Activated CD4-positive, alpha-beta memory T cell treated with anti-CD3 and anti-CD28 coated beads, Interleukin-2, amount 10 ng/mL, durations not matched to agents 7 days and 5 days (primary cell): Measurements from ENCODE around the gene DOHH. TPM values are rescaled to one million over a fixed set of nuclear protein-coding genes. Genes with fewer than 3 reads are reported as not detected.
"Not testable (repeated sequence)": the region's sequence is repeated elsewhere in the genome, so short reads cannot be mapped to it uniquely, and the experiment has no call there.

Experiments used
- CTCF ChIA-PET: fragments of 350-600 bp; sonication (Branson Sonifier 250); formaldehyde crosslinking; loops from one replicate; lab custom pipeline; 2021; ENCODE audit warnings: antibody characterized with exemption, inconsistent platforms; lab: Charles Lee
- POLR2A ChIA-PET: fragments of 350-600 bp; sonication (Branson Sonifier 250); formaldehyde crosslinking; loops from one replicate; lab custom pipeline; 2021; ENCODE audit warnings: antibody characterized with exemption; lab: Charles Lee
- DNase-seq: peaks from one replicate; pipeline ENCODE4 v3.0.0-alpha.2; 2020
- H3K27ac Mint-ChIP-seq: one replicate; pipeline ENCODE4 v1.8.0; 2021; ENCODE audit warnings: mild to moderate bottlenecking, mixed read lengths
- H3K27me3 Mint-ChIP-seq: one replicate; pipeline ENCODE4 v1.8.0; 2021; ENCODE audit warnings: mixed read lengths
- H3K36me3 Mint-ChIP-seq: one replicate; pipeline ENCODE4 v1.8.0; 2021; ENCODE audit warnings: low read depth, mixed read lengths
- H3K4me1 Mint-ChIP-seq: one replicate; pipeline ENCODE4 v1.8.0; 2021; ENCODE audit warnings: mixed read lengths
- H3K4me3 Mint-ChIP-seq: one replicate; pipeline ENCODE4 v1.8.0; 2021; ENCODE audit warnings: mild to moderate bottlenecking, mixed read lengths
- H3K9me3 Mint-ChIP-seq: one replicate; pipeline ENCODE4 v1.8.0; 2021; ENCODE audit warnings: mixed read lengths
- total RNA-seq, 2 experiments: library from RNA; stranded (reverse); gene quantifications; one replicate each; pipeline ENCODE4 v1.2.3, GENCODE V29; 2021

The DOHH gene
- total RNA-seq, 2 experiments from 2014 or later: 11.1 to 11.8 TPM

- CTCF ChIA-PET: no interaction called here
- Mint-ChIP-seq H3K9me3 (no peaks in the 10 kb centered on the region), H3K36me3 (peaks cover 31% of the 10 kb centered on the region), H3K27me3 (no peaks in the 10 kb centered on the region), H3K4me3 (no peak overlapping the region), H3K27ac (no peak overlapping the region), H3K4me1 (no peaks in the 10 kb centered on the region)
- DNase-seq: no peak
- POLR2A ChIA-PET: interaction anchor here (0.6 kb wide), 1 partner anchor 37 kb away, joined by 3 read pairs; no protein-coding TSS in a partner anchor
Measured at GRCh38 chr19:3532154-3532786, 31.8 kb upstream of the DOHH start.

- peaks cover 35% of the 10 kb centered on the region for H3K36me3 Mint-ChIP-seq
- no peaks in the 10 kb centered on the region for H3K27me3 Mint-ChIP-seq
- no peaks in the 10 kb centered on the region for H3K4me1 Mint-ChIP-seq
- H3K27ac Mint-ChIP-seq: no peak overlapping the region
- POLR2A ChIA-PET: no interaction called here
- CTCF ChIA-PET: no interaction called here
- H3K4me3 Mint-ChIP-seq: no peak overlapping the region
- H3K9me3 Mint-ChIP-seq: no peaks in the 10 kb centered on the region
- no peak for DNase-seq
Measured at GRCh38 chr19:3531716-3532115, 31.2 kb upstream of the DOHH start.

DNA sequence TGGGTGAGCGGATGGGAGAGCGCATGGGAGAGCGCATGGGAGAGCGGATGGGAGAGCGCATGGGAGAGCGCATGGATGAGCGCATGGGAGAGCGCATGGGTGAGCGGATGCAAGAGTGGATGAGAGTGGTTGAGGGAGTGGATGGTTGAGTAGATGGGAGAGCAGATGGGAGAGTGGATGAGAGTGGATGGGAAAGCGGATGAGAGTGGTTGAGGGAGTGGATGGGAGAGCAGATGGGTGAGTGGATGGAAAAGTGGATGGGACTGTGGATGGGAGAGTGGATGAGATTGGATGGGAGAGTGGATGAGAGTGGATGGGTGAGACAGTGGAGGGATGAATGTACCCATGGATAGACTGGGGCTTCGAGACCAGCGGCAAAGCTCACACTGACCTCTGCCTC lies 29.9 kb upstream of the DOHH start:
- ChIA-PET CTCF (no interaction called here), POLR2A (no interaction called here)
- H3K27ac Mint-ChIP-seq: no peak overlapping the region
- no peak for DNase-seq
- no peaks in the 10 kb centered on the region for H3K9me3 Mint-ChIP-seq
- no peak overlapping the region for H3K4me3 Mint-ChIP-seq
- no peaks in the 10 kb centered on the region for H3K27me3 Mint-ChIP-seq
- no peaks in the 10 kb centered on the region for H3K4me1 Mint-ChIP-seq
- H3K36me3 Mint-ChIP-seq: peaks cover 34% of the 10 kb centered on the region

GRCh38 chr19:3529299-3529698 lies 28.8 kb upstream of the DOHH start:
- CTCF ChIA-PET, H3K27ac Mint-ChIP-seq, POLR2A ChIA-PET, H3K4me3 Mint-ChIP-seq, H3K9me3 Mint-ChIP-seq, H3K4me1 Mint-ChIP-seq, H3K27me3 Mint-ChIP-seq, DNase-seq: not testable (repeated sequence)
- H3K36me3 Mint-ChIP-seq: peaks cover 29% of the 10 kb centered on the region

- Mint-ChIP-seq H3K27ac (no peak overlapping the region), H3K9me3 (no peaks in the 10 kb centered on the region), H3K36me3 (peaks cover 34% of the 10 kb centered on the region), H3K27me3 (no peaks in the 10 kb centered on the region), H3K4me1 (no peaks in the 10 kb centered on the region), H3K4me3 (no peak overlapping the region)
- ChIA-PET POLR2A (no interaction called here), CTCF (no interaction called here)
- no peak for DNase-seq
Measured at GRCh38 chr19:3528539-3529211, 28.2 kb upstream of the DOHH start.

GRCh38 chr19:3528080-3528479 lies 27.6 kb upstream of the DOHH start:
- H3K4me3 Mint-ChIP-seq: no peak overlapping the region
- no peak for DNase-seq
- CTCF ChIA-PET: no interaction called here
- no peaks in the 10 kb centered on the region for H3K9me3 Mint-ChIP-seq
- H3K4me1 Mint-ChIP-seq: no peaks in the 10 kb centered on the region
- peaks cover 30% of the 10 kb centered on the region for H3K36me3 Mint-ChIP-seq
- no peaks in the 10 kb centered on the region for H3K27me3 Mint-ChIP-seq
- no peak overlapping the region for H3K27ac Mint-ChIP-seq
- POLR2A ChIA-PET: no interaction called here

GRCh38 chr19:3527238-3527910 lies 26.9 kb upstream of the DOHH start:
- POLR2A ChIA-PET: no interaction called here

GRCh38 chr19:3526507-3527237 lies 26.2 kb upstream of the DOHH start:
- DNase-seq: no peak
- Mint-ChIP-seq H3K9me3 (no peaks in the 10 kb centered on the region), H3K4me3 (no peak overlapping the region), H3K4me1 (no peaks in the 10 kb centered on the region), H3K27ac (no peak overlapping the region), H3K27me3 (no peaks in the 10 kb centered on the region), H3K36me3 (peaks cover 32% of the 10 kb centered on the region)
- CTCF ChIA-PET: no interaction called here
- POLR2A ChIA-PET: no interaction called here

More at GRCh38 chr19:3527238-3527910, 26.9 kb upstream of the DOHH start:
- CTCF ChIA-PET: no interaction called here
- H3K4me1 Mint-ChIP-seq: no peaks in the 10 kb centered on the region
- H3K4me3 Mint-ChIP-seq: no peak overlapping the region
- H3K27ac Mint-ChIP-seq: no peak overlapping the region
- no peaks in the 10 kb centered on the region for H3K27me3 Mint-ChIP-seq
- H3K9me3 Mint-ChIP-seq: no peaks in the 10 kb centered on the region
- peaks cover 28% of the 10 kb centered on the region for H3K36me3 Mint-ChIP-seq
- DNase-seq: no peak

- Mint-ChIP-seq H3K4me3 (no peak overlapping the region), H3K27me3 (no peaks in the 10 kb centered on the region), H3K36me3 (peaks cover 33% of the 10 kb centered on the region), H3K27ac (no peak overlapping the region), H3K9me3 (no peaks in the 10 kb centered on the region), H3K4me1 (peaks cover 4% of the 10 kb centered on the region)
- POLR2A ChIA-PET: no interaction called here
- CTCF ChIA-PET: no interaction called here
- DNase-seq: no peak
Measured at GRCh38 chr19:3524904-3525451, 24.5 kb upstream of the DOHH start.

GRCh38 chr19:3524078-3524842 lies 23.8 kb upstream of the DOHH start:
- Mint-ChIP-seq H3K36me3 (peaks cover 33% of the 10 kb centered on the region), H3K4me1 (peaks cover 4% of the 10 kb centered on the region), H3K27ac (no peak overlapping the region), H3K9me3 (no peaks in the 10 kb centered on the region), H3K4me3 (no peak overlapping the region), H3K27me3 (no peaks in the 10 kb centered on the region)
- CTCF ChIA-PET: no interaction called here
- POLR2A ChIA-PET: no interaction called here
- no peak for DNase-seq

GRCh38 chr19:3523361-3524077 lies 23.0 kb upstream of the DOHH start:
- H3K27me3 Mint-ChIP-seq: no peaks in the 10 kb centered on the region
- ChIA-PET CTCF (no interaction called here), POLR2A (no interaction called here)
- H3K4me3 Mint-ChIP-seq: no peak overlapping the region
- peaks cover 4% of the 10 kb centered on the region for H3K4me1 Mint-ChIP-seq
- peaks cover 33% of the 10 kb centered on the region for H3K36me3 Mint-ChIP-seq
- no peak overlapping the region for H3K27ac Mint-ChIP-seq
- DNase-seq: no peak
- no peaks in the 10 kb centered on the region for H3K9me3 Mint-ChIP-seq
